ENCODE data around the gene KCNE4. TPM values are rescaled to one million over a fixed set of nuclear protein-coding genes. Genes with fewer than 3 reads are reported as not detected.

Gene KCNE4
- total RNA-seq, 1 donor from 2014 or later: not detected

DNA sequence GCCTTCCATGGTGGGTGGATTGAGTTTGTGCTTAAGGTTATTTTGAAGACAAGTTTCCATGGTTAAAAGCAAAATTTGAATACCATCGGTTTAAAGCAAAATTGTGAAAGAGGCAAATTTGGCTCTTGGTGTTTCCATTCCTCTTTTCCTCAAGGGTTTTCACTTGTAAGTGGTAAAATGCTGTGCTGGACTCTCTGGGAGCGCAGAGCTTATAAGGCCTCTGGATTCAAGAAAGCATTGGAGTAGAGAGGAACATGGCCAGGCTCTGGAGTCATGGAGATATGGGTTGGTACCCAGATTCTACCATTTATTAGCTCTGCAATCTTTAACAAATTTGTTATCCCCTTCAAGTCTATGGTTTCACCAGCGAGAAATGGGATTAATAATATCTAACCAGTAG is 17.5 kb downstream of the KCNE4 start:
- DNase-seq: no peak
- Mint-ChIP-seq H3K4me1 (ENCODE audit: low read depth, unreplicated experiment) (no peaks in the 10 kb centered on the region), H3K4me3 (ENCODE audit: unreplicated experiment) (no peak overlapping the region), H3K27ac (ENCODE audit: unreplicated experiment) (no peak overlapping the region), H3K27me3 (ENCODE audit: unreplicated experiment) (peaks cover 1% of the 10 kb centered on the region), H3K9me3 (ENCODE audit: unreplicated experiment) (no peaks in the 10 kb centered on the region), H3K36me3 (ENCODE audit: unreplicated experiment) (no peaks in the 10 kb centered on the region)
- TF ChIP-seq, protein P1, sequence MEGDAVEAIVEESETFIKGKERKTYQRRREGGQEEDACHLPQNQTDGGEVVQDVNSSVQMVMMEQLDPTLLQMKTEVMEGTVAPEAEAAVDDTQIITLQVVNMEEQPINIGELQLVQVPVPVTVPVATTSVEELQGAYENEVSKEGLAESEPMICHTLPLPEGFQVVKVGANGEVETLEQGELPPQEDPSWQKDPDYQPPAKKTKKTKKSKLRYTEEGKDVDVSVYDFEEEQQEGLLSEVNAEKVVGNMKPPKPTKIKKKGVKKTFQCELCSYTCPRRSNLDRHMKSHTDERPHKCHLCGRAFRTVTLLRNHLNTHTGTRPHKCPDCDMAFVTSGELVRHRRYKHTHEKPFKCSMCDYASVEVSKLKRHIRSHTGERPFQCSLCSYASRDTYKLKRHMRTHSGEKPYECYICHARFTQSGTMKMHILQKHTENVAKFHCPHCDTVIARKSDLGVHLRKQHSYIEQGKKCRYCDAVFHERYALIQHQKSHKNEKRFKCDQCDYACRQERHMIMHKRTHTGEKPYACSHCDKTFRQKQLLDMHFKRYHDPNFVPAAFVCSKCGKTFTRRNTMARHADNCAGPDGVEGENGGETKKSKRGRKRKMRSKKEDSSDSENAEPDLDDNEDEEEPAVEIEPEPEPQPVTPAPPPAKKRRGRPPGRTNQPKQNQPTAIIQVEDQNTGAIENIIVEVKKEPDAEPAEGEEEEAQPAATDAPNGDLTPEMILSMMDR (IDR thresholded peaks at IDR 0.05; ENCODE audit: partially characterized antibody, unreplicated experiment): no peak

DNA sequence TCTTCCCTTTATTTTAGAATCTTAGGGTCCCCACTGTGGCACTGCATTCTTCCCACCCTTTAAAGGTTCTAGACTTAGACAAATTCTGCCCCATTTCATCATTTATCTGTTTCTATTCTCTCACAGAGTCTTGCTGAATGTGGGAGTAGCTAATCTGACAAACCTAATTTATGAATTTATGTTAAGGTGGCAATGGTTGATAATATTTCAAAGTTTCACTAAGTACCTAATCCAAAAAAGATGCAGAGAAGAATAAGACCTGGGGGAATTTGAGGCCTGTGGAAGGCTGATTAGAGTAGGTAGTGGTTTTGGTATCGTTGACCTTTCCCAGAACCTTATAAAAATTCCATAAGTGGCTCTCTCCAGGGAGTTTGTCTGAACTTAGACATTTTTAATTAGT is 18.0 kb downstream of the KCNE4 start:
- TF ChIP-seq, protein P1 (IDR thresholded peaks at IDR 0.05; ENCODE audit: partially characterized antibody, unreplicated experiment): no peak
- Mint-ChIP-seq H3K27ac (ENCODE audit: unreplicated experiment) (no peak overlapping the region), H3K27me3 (ENCODE audit: unreplicated experiment) (peaks cover 1% of the 10 kb centered on the region), H3K36me3 (ENCODE audit: unreplicated experiment) (no peaks in the 10 kb centered on the region), H3K4me1 (ENCODE audit: low read depth, unreplicated experiment) (no peaks in the 10 kb centered on the region), H3K9me3 (ENCODE audit: unreplicated experiment) (no peaks in the 10 kb centered on the region), H3K4me3 (ENCODE audit: unreplicated experiment) (no peak overlapping the region)
- no peak for DNase-seq

- TF ChIP-seq, protein P1 (IDR thresholded peaks at IDR 0.05; ENCODE audit: partially characterized antibody, unreplicated experiment): no peak
- DNase-seq: no peak
- Mint-ChIP-seq H3K27me3 (ENCODE audit: unreplicated experiment) (peaks cover 1% of the 10 kb centered on the region), H3K4me1 (ENCODE audit: low read depth, unreplicated experiment) (no peaks in the 10 kb centered on the region), H3K36me3 (ENCODE audit: unreplicated experiment) (no peaks in the 10 kb centered on the region), H3K27ac (ENCODE audit: unreplicated experiment) (no peak overlapping the region), H3K4me3 (ENCODE audit: unreplicated experiment) (no peak overlapping the region), H3K9me3 (ENCODE audit: unreplicated experiment) (no peaks in the 10 kb centered on the region)
Observed at GRCh38 chr2:223071139-223071538, 19.1 kb downstream of the KCNE4 start.

DNA sequence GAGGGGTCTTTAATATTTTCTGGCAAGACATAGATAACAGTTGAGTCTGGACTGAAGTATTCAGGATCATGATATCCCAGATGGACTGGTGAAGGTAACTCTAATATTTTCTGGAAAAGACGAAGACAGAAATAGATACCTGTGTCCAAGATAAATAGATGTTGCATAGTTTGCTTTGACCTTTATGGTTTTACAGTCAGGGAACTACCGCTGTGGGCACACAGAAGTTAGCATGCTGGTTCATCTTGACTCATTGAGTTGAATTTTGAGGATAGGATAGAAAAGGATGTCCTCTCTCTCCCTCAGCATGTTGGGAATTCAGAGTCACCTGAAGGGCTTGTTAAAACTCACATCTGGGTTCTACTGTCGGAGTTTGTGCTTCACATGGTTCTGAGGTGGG is 20.8 kb downstream of the KCNE4 start:
- no peaks in the 10 kb centered on the region for H3K9me3 Mint-ChIP-seq (ENCODE audit: unreplicated experiment)
- no peaks in the 10 kb centered on the region for H3K4me1 Mint-ChIP-seq (ENCODE audit: low read depth, unreplicated experiment)
- H3K27me3 Mint-ChIP-seq (ENCODE audit: unreplicated experiment): peaks cover 1% of the 10 kb centered on the region
- no peak for DNase-seq
- no peaks in the 10 kb centered on the region for H3K36me3 Mint-ChIP-seq (ENCODE audit: unreplicated experiment)
- no peak overlapping the region for H3K4me3 Mint-ChIP-seq (ENCODE audit: unreplicated experiment)
- TF ChIP-seq, protein P1 (IDR thresholded peaks at IDR 0.05; ENCODE audit: partially characterized antibody, unreplicated experiment): no peak
- H3K27ac Mint-ChIP-seq (ENCODE audit: unreplicated experiment): no peak overlapping the region

GRCh38 chr2:223075301-223076270 is 23.6 kb downstream of the KCNE4 start:
- DNase-seq: no peak
- peaks cover 1% of the 10 kb centered on the region for H3K27me3 Mint-ChIP-seq (ENCODE audit: unreplicated experiment)
- no peak overlapping the region for H3K27ac Mint-ChIP-seq (ENCODE audit: unreplicated experiment)
- no peaks in the 10 kb centered on the region for H3K9me3 Mint-ChIP-seq (ENCODE audit: unreplicated experiment)
- no peaks in the 10 kb centered on the region for H3K4me1 Mint-ChIP-seq (ENCODE audit: low read depth, unreplicated experiment)
- TF ChIP-seq, protein P1 (IDR thresholded peaks at IDR 0.05; ENCODE audit: partially characterized antibody, unreplicated experiment): no peak
- no peaks in the 10 kb centered on the region for H3K36me3 Mint-ChIP-seq (ENCODE audit: unreplicated experiment)
- no peak overlapping the region for H3K4me3 Mint-ChIP-seq (ENCODE audit: unreplicated experiment)
